SK-N-MC (cell line): Measurements from ENCODE around the gene ISG20.

Experiments
- DNase-seq: peaks from one replicate; pipeline ENCODE4 v3.0.0-alpha.2; 2011; ENCODE audit warnings: low read depth, low spot score
- H3K27ac ChIP-seq: fragments of 200-600 bp; sonication (generic); 2 replicates; pipeline ENCODE4 v1.5.1; 2016; ENCODE audit warnings: mixed run types
- H3K36me3 ChIP-seq: fragments of 200-600 bp; sonication (generic); 2 replicates; pipeline ENCODE4 v1.6.1; 2017; ENCODE audit warnings: antibody characterized with exemption, low read length, mixed read lengths; ENCODE audit not compliant: insufficient read depth
- H3K4me3 ChIP-seq: fragments of 200-600 bp; sonication (generic); 2 replicates; pipeline ENCODE4 v1.5.1; 2016
- H3K9ac ChIP-seq: fragments of 200-600 bp; sonication (generic); 2 replicates; pipeline ENCODE4 v1.8.0; 2017; ENCODE audit warnings: mixed run types, mixed read lengths; ENCODE audit not compliant: insufficient read length
- H3K9me3 ChIP-seq: fragments of 200-600 bp; sonication (generic); 2 replicates; pipeline ENCODE4 v1.6.1; 2017; ENCODE audit warnings: low read depth, mild to moderate bottlenecking, antibody characterized with exemption, low read length, moderate library complexity, mixed read lengths
- EZH2 ChIP-seq: fragments of 200-600 bp; sonication (generic); IDR thresholded peaks from one replicate; pipeline ENCODE4 v1.6.1; 2017; ENCODE audit warnings: antibody characterized with exemption
- FOXP2 ChIP-seq: optimal IDR thresholded peaks from 2 replicates; pipeline ENCODE3; 2011; ENCODE audit warnings: mild to moderate bottlenecking, moderate library complexity; ENCODE audit not compliant: insufficient read depth; ENCODE audit errors: extremely low read length, control extremely low read depth
- POLR2AphosphoS5 ChIP-seq: IDR thresholded peaks from 2 replicates; pipeline ENCODE4 v1.6.1; 2012; ENCODE audit warnings: mild to moderate bottlenecking, low read depth, low read length, borderline replicate concordance

ISG20 gene

GRCh38 chr15:88617031-88617722, 21.6 kb upstream of the ISG20 start:
- Histone ChIP-seq H3K9me3 (no peaks in the 10 kb centered on the region), H3K9ac (no peak overlapping the region), H3K27ac (no peak overlapping the region), H3K36me3 (no peaks in the 10 kb centered on the region), H3K4me3 (no peak overlapping the region)
- no peak for DNase-seq
- TF ChIP-seq FOXP2: no peak
- TF ChIP-seq POLR2AphosphoS5: no peak
- TF ChIP-seq EZH2: no peak

GRCh38 chr15:88617790-88618189, 21.0 kb upstream of the ISG20 start:
- Histone ChIP-seq H3K9me3 (no peaks in the 10 kb centered on the region), H3K4me3 (no peak overlapping the region), H3K27ac (no peak overlapping the region), H3K9ac (no peak overlapping the region), H3K36me3 (no peaks in the 10 kb centered on the region)
- TF ChIP-seq FOXP2 (no peak), POLR2AphosphoS5 (no peak)
- DNase-seq: no peak

GRCh38 chr15:88618686-88619085, 20.1 kb upstream of the ISG20 start:
- Histone ChIP-seq H3K4me3 (no peak overlapping the region), H3K36me3 (no peaks in the 10 kb centered on the region), H3K27ac (no peak overlapping the region), H3K9ac (no peak overlapping the region), H3K9me3 (no peaks in the 10 kb centered on the region)
- no peak for DNase-seq
- TF ChIP-seq POLR2AphosphoS5 (no peak), EZH2 (no peak)

- Histone ChIP-seq H3K4me3 (no peak overlapping the region), H3K9ac (no peak overlapping the region)
Observed at GRCh38 chr15:88619796-88620195, 19.0 kb upstream of the ISG20 start.

GRCh38 chr15:88620995-88621772, 17.6 kb upstream of the ISG20 start, which contains the start of gene AEN:
TSS of gene AEN (plus strand) at chr15:88621340. CDS start at chr15:88626210, 4,870 bp downstream.
- no peaks in the 10 kb centered on the region for H3K9me3 ChIP-seq

More at GRCh38 chr15:88619796-88620195, 19.0 kb upstream of the ISG20 start:
- TF ChIP-seq EZH2: no peak
- Histone ChIP-seq H3K9me3 (no peaks in the 10 kb centered on the region), H3K36me3 (no peaks in the 10 kb centered on the region), H3K27ac (no peak overlapping the region)
- no peak for DNase-seq

GRCh38 chr15:88621789-88622604, 16.8 kb upstream of the ISG20 start:
- DNase-seq: no peak
- Histone ChIP-seq H3K9ac (peak overlapping the region; percentile 93), H3K4me3 (peak overlapping the region; percentile 97), H3K36me3 (peaks cover 12% of the 10 kb centered on the region; the same call in 1 of the 2 replicates), H3K9me3 (no peaks in the 10 kb centered on the region), H3K27ac (no peak overlapping the region)
- TF ChIP-seq POLR2AphosphoS5 (no peak), FOXP2 (no peak), EZH2 (no peak)

More at GRCh38 chr15:88620995-88621772, 17.6 kb upstream of the ISG20 start, which contains the start of gene AEN:
- no peak for DNase-seq
- peak within 1 kb of the TSS; percentile 93 for H3K9ac ChIP-seq
- H3K4me3 ChIP-seq: peak within 1 kb of the TSS; percentile 97
- H3K36me3 ChIP-seq: peaks cover 4% of the 10 kb centered on the region; the same call in 1 of the 2 replicates
- H3K27ac ChIP-seq: no peak within 1 kb of the TSS
- TF ChIP-seq FOXP2 (no peak), EZH2 (no peak), POLR2AphosphoS5 (peak; percentile 69; the same call in 1 of the 2 replicates)

GRCh38 chr15:88622605-88622975, 16.2 kb upstream of the ISG20 start:
- no peak for DNase-seq
- H3K4me3 ChIP-seq: peak overlapping the region; percentile 97
- TF ChIP-seq EZH2: no peak
- no peak for TF ChIP-seq FOXP2
- TF ChIP-seq POLR2AphosphoS5: no peak
- H3K27ac ChIP-seq: no peak overlapping the region
- H3K9me3 ChIP-seq: no peaks in the 10 kb centered on the region
- H3K9ac ChIP-seq: peak overlapping the region; percentile 93
- peaks cover 18% of the 10 kb centered on the region; the same call in 1 of the 2 replicates for H3K36me3 ChIP-seq

- no peak for DNase-seq
- H3K4me3 ChIP-seq: peak overlapping the region; percentile 97
- H3K36me3 ChIP-seq: peaks cover 23% of the 10 kb centered on the region; the same call in 1 of the 2 replicates
- H3K9me3 ChIP-seq: no peaks in the 10 kb centered on the region
- H3K9ac ChIP-seq: peak overlapping the region; percentile 93
- TF ChIP-seq POLR2AphosphoS5 (no peak), EZH2 (no peak), FOXP2 (no peak)
- no peak overlapping the region for H3K27ac ChIP-seq
Observed at GRCh38 chr15:88623061-88623460, 15.8 kb upstream of the ISG20 start.
